Lower lobe of right lung (tissue), 2 donors: ENCODE data around the gene METAP1D. TPM values are rescaled to one million over a fixed set of nuclear protein-coding genes. Genes with fewer than 3 reads are reported as not detected.

Experiments used
- ATAC-seq, 2 donors: fragments of 200-7000 bp; cut with Tn5 transposase; one replicate each; pipeline ENCODE4 v1.9.1; 2020 to 2022; ENCODE audit warnings: mild to moderate bottlenecking in 2 of 2, moderate library complexity in 2 of 2
- DNase-seq: peaks from one replicate; pipeline ENCODE4 v3.0.0-alpha.2; 2020
- H3K27ac ChIP-seq: fragments of 200-600 bp; one replicate; pipeline ENCODE4 v1.8.0; 2022
- H3K27me3 ChIP-seq: fragments of 200-600 bp; one replicate; pipeline ENCODE4 v1.8.0; 2022; ENCODE audit warnings: low read depth
- H3K36me3 ChIP-seq: fragments of 200-600 bp; one replicate; pipeline ENCODE4 v1.8.0; 2022; ENCODE audit warnings: mild to moderate bottlenecking
- H3K4me1 ChIP-seq: fragments of 200-600 bp; one replicate; pipeline ENCODE4 v1.8.0; 2022
- H3K4me3 ChIP-seq: fragments of 200-600 bp; one replicate; pipeline ENCODE4 v1.8.0; 2022; ENCODE audit warnings: mild to moderate bottlenecking
- H3K9me3 ChIP-seq: fragments of 200-600 bp; one replicate; pipeline ENCODE4 v1.8.0; 2022
- CTCF ChIP-seq: fragments of 200-600 bp; IDR thresholded peaks from one replicate; pipeline ENCODE4 v1.8.0; 2022; ENCODE audit warnings: antibody characterized with exemption, mild to moderate bottlenecking
- intact Hi-C: fragments of 100-400 bp; cut with DNase I; formaldehyde crosslinking; loops from one replicate; pipeline ENCODE4 v1.11.0; 2022
- total RNA-seq: library from RNA; stranded (reverse); fragmentation: NEBNext Ultra II Directional; extraction: Animal tissue kit (Norgen Biotek cat#: 25700); gene quantifications from one replicate; pipeline ENCODE4 v1.2.1, GENCODE V29; 2021
- donor health status: DM: no; HTN: yes; CAD: no; lungs with severe emphysema.

Gene METAP1D
- total RNA-seq, 1 donor from 2014 or later, result 3.8 TPM

DNA sequence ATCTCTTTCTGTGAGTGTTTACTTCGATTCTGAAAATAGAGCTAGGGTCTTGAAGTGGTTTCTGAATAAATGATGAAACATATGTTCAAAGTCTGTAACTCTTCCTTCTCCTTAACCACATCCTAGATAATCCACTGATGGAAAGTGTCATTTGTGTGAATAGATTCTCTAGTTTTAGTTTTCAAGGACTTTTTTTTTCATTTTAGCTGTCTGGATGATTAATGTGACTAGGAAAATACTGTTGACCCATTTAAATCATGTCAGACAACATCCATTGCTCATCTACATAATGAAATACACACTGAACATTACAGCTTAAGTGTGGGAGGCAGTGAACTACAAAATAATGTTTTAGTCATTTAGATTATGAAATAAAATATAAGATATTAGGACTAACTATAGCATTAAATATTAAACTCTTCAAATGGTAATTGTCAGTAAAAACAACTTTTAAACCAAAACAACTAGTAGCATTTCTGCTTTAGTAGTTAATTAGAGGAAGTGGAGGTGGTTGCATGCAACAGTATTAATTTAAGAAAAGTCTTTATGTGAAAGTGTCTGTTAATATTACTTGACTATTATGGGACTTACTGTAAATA, 46.4 kb downstream of the METAP1D start:
- DNase-seq (no peak), ATAC-seq (no peak)
- Histone ChIP-seq H3K36me3 (no peaks in the 10 kb centered on the region), H3K27ac (no peak overlapping the region), H3K9me3 (no peaks in the 10 kb centered on the region), H3K4me1 (no peaks in the 10 kb centered on the region), H3K27me3 (no peaks in the 10 kb centered on the region), H3K4me3 (no peak overlapping the region)
- intact Hi-C loops, result no loop called here
- TF ChIP-seq CTCF, result no peak

DNA sequence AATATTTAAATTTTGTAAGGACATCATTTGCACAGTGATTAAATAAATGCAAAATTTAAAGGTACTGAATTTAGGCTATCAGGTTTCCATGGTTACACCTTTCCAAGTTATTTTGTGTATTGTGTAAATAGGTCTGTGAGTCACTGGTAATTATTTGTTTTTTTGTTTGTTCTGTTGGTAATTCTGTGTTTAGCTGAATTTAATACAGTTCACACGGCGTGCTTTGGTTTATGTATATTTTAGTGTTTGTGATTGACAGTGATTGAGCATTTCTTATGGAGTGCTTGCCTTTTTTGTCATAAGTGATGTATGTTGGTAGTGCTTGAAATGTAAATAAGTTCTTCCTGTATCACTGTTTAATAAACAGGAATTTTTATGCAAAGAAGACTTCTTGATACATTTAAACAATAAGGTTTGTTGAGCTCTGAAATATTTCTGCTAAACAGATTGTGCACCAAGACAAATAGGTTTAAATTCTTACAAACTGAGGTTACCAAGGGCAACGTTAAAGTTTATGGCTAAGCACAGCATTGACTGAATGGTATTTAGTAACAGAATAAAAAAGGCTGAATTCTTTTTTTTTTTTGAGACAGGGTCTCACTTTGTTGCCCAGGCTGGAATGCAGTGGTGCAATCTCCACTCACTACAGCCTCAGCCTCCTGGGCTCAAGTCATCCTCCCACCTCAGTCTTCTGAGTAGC, 47.3 kb downstream of the METAP1D start:
- ATAC-seq, result no peak
- no peak for TF ChIP-seq CTCF
- Histone ChIP-seq H3K27ac (no peak overlapping the region), H3K27me3 (no peaks in the 10 kb centered on the region), H3K4me3 (no peak overlapping the region), H3K9me3 (no peaks in the 10 kb centered on the region), H3K36me3 (no peaks in the 10 kb centered on the region), H3K4me1 (no peaks in the 10 kb centered on the region)
- no peak for DNase-seq
- intact Hi-C loops, result no loop called here

DNA sequence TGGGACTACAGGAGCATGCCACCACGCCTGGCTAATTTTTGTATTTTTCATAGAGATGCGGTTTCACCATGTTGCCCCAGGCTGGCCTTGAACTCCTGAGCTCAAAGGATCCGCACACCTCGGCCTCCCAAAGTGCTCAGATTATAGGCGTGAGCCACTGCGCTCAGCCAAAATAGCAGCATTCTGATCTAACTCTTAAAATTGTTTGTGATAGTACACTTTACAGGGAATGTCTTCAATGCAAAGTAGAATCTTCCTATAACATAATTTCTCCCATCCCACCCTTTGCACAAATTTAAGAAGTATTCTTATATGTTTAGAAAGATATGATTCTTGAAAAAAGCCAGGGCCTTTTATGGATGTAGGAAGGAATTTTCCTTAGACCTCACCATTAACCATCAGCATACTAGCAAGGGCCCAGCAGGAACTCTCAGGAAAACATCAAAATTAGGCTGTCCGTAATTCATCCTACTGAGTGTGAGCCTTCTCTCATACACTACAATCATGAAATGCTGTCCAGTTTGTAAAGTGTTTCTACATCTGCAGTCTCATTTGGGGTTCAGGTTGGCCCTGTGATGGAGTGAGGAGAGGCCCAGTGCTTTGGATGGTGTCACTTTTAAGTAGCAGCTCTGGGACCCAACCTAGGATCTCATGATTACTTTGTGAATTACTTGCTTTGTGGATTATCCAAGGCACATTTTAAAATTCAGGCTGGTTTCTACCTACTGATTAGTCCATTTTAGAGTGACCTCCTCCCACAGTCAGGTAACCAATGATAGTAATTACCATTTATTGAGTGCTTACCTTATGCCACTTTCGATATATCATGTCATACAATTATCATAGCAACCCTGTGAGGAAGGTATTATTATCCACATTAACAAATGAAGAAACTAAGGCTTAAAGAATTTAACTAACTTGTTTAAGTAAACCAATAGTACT, 48.1 kb downstream of the METAP1D start:
- ATAC-seq (no peak), DNase-seq (no peak)
- no peaks in the 10 kb centered on the region for H3K4me1 ChIP-seq
- TF ChIP-seq CTCF, result no peak
- H3K9me3 ChIP-seq, result no peaks in the 10 kb centered on the region
- no peaks in the 10 kb centered on the region for H3K27me3 ChIP-seq
- intact Hi-C loops, result no loop called here
- H3K36me3 ChIP-seq, result no peaks in the 10 kb centered on the region
- H3K4me3 ChIP-seq, result no peak overlapping the region
- no peak overlapping the region for H3K27ac ChIP-seq

DNA sequence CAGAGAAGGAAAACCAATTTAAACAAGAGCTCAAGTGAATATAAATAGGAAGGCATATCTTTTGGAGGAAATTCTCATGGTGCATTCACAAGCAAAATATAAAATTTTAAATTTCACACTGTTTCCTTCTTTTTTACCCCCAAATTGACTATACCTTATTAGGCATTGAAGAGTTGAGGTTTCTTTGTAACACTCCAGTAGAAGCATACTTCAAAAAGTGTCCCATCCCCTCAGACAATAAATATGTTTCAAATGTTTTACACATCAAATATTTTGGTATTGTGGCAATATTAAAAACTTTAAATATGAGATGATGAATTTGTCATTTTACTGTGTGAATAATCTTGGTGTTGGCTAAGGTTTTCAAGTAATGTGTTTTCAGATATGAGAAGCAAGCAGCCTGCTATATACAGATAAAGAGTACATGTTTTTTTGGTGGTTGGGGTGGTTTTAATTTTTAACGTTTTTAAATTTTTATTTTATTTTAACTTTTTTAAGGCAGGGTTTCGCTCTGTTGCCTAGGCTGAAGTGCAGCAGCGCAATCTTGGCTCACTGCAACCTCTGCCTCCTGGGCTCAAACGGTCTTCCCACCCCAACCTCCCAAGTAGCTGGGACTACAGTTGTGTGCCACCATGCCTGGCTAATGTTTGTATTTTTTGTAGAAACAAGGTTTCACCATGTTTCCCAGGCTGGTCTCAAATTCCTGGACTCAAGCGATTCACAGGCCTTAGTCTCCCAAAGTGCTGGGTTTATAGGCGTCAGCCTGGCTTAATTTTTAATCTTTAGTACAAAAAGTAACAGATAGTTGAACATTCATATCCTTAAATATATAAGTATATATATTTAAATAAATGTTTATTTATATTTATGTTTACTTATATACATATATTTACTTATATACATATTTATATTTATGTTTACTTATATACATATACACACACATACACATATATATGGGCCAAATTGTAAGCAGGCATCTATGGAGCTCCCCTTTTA, 49.1 kb downstream of the METAP1D start:
- no peak for DNase-seq
- H3K4me1 ChIP-seq, result no peaks in the 10 kb centered on the region
- no peaks in the 10 kb centered on the region for H3K9me3 ChIP-seq
- H3K36me3 ChIP-seq, result no peaks in the 10 kb centered on the region
- intact Hi-C loops, result no loop called here
- no peak for TF ChIP-seq CTCF
- no peak overlapping the region for H3K4me3 ChIP-seq
- H3K27ac ChIP-seq, result no peak overlapping the region
- H3K27me3 ChIP-seq, result no peaks in the 10 kb centered on the region
- ATAC-seq, result no peak
